ENCODE data around the gene MIP. TPM values are rescaled to one million over a fixed set of nuclear protein-coding genes. Genes with fewer than 3 reads are reported as not detected.
"Not testable (repeated sequence)": the region's sequence is repeated elsewhere in the genome, so short reads cannot be mapped to it uniquely, and the experiment has no call there.

MIP gene
- total RNA-seq, 4 donors from 2014 or later: not detected

DNA sequence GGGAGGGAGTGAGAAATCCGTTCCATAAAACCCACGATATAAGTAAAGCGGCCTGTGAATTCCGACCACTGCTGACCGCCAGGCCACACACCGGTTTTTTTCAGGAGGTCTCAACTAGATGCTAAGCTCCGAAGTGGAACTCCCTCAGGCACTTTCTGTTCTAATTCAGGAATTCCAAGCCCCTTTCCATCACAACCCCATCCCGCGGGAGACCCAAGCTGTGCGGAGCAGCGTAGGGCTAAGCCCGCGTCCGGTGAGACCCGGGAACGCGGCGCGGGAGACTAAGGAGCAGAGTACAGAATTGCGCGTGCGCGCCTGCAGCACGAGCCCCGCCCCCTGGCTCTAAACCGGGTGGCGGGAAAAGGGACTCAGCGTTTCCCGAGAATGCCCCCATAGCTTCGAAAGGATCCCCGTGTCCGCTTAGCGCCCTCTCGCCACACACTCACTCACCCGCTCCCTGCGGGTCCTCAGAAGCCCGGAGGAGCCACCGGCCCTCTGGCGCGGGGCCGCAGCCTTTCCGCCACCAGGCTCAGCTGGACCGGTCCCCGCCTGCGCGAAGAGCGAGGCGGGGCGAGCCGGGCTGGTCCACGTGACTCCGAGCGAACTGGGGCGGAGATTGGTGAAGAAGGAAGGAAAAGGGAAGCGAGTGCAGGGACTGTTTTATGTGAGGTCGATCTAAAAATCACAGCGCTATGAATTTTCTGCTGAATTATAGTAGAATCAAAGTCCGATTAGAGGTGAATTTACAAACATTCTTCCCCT lies 5.4 kb downstream of the MIP start, which contains the start of gene TIMELESS:
TIMELESS (minus strand) TSS at position 567 of the 762 bp plus-strand sequence. CDS start 15,256 bp downstream, outside the sequence.
- no peaks in the 10 kb centered on the region for H3K36me3 ChIP-seq
- H3K9me3 ChIP-seq: no peaks in the 10 kb centered on the region
- H3K27ac ChIP-seq: peak within 1 kb of the TSS; percentile 72 to 93 (median 92)
- H3K4me3 ChIP-seq: peak within 1 kb of the TSS; percentile 47 to 68
- peak; percentile 98 for ATAC-seq
- H3K4me1 ChIP-seq: peaks cover 0 to 15% (median 0%) of the 10 kb centered on the region in 3 donors
- WGBS, 2 donors (ENCODE audit: low coverage in 1 of 2): 1% methylated on average over 11 to 13 of the region's 58 CpGs
- H3K27me3 ChIP-seq: peaks cover 11% of the 10 kb centered on the region
- TF ChIP-seq, protein P1, sequence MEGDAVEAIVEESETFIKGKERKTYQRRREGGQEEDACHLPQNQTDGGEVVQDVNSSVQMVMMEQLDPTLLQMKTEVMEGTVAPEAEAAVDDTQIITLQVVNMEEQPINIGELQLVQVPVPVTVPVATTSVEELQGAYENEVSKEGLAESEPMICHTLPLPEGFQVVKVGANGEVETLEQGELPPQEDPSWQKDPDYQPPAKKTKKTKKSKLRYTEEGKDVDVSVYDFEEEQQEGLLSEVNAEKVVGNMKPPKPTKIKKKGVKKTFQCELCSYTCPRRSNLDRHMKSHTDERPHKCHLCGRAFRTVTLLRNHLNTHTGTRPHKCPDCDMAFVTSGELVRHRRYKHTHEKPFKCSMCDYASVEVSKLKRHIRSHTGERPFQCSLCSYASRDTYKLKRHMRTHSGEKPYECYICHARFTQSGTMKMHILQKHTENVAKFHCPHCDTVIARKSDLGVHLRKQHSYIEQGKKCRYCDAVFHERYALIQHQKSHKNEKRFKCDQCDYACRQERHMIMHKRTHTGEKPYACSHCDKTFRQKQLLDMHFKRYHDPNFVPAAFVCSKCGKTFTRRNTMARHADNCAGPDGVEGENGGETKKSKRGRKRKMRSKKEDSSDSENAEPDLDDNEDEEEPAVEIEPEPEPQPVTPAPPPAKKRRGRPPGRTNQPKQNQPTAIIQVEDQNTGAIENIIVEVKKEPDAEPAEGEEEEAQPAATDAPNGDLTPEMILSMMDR (IDR thresholded peaks at IDR 0.05): peak in 3 of 4 experiments; percentile 19 to 37 (median 30)
- TF ChIP-seq POLR2A (IDR thresholded peaks at IDR 0.05) (peak; percentile 63 to 66), POLR2AphosphoS5 (IDR thresholded peaks at IDR 0.05) (peak; percentile 89), EP300 (IDR thresholded peaks at IDR 0.05) (no peak)

GRCh38 chr12:56443208-56443607 lies 11.2 kb downstream of the MIP start:
- not testable (repeated sequence) for H3K4me1 ChIP-seq, ATAC-seq, H3K36me3 ChIP-seq, H3K9me3 ChIP-seq, H3K27ac ChIP-seq, H3K27me3 ChIP-seq, H3K4me3 ChIP-seq
- WGBS, 2 donors (ENCODE audit: low coverage in 1 of 2): 71% methylated on average over 2 of the region's 2 CpGs; no CpG with 5 or more reads in 1 of the 2 donors

GRCh38 chr12:56437430-56438176 lies 16.9 kb downstream of the MIP start:
- ATAC-seq: no peak
- no peak for TF ChIP-seq POLR2AphosphoS5 (IDR thresholded peaks at IDR 0.05)
- TF ChIP-seq, protein P1 (IDR thresholded peaks at IDR 0.05): no peak
- no peak for TF ChIP-seq EP300 (IDR thresholded peaks at IDR 0.05)
- TF ChIP-seq POLR2A (IDR thresholded peaks at IDR 0.05): no peak
- Histone ChIP-seq H3K4me3 (no peak overlapping the region), H3K27ac (no peak overlapping the region), H3K9me3 (no peaks in the 10 kb centered on the region), H3K27me3 (no peaks in the 10 kb centered on the region), H3K4me1 (no peaks in the 10 kb centered on the region), H3K36me3 (no peaks in the 10 kb centered on the region)
- 66 to 82% methylated on average over 5 to 11 of the region's 11 CpGs for WGBS, 2 donors (ENCODE audit: low coverage in 1 of 2)

DNA sequence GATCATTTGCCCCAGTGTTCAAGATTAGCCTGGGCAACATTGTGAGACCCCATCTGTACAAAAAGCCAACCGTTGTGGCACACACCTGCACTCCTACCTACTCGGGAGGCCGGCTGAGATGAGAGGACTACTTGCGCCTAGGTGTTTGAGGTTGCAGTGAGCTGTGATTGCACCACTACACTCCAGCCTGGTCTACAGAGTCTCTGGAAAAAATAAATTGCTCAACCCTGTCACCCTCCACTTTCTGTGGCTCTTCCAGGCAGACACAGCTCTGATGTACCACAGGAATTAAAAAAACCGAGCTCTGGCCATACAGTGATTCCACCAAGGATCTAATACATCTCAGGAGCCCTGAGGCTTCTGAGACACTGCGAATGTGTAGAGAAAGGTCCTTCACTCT lies 19.6 kb downstream of the MIP start:
- no peaks in the 10 kb centered on the region for H3K4me1 ChIP-seq
- ATAC-seq: no peak
- H3K27me3 ChIP-seq: no peaks in the 10 kb centered on the region
- H3K4me3 ChIP-seq: no peak overlapping the region
- 80 to 100% methylated on average over 1 to 4 of the region's 6 CpGs for WGBS, 2 donors (ENCODE audit: low coverage in 1 of 2)
- H3K27ac ChIP-seq: no peak overlapping the region
- H3K9me3 ChIP-seq: no peaks in the 10 kb centered on the region
- peaks cover 0 to 12% of the 10 kb centered on the region in 2 donors for H3K36me3 ChIP-seq
- no peak for TF ChIP-seq POLR2A (IDR thresholded peaks at IDR 0.05)
- TF ChIP-seq POLR2AphosphoS5 (IDR thresholded peaks at IDR 0.05): no peak
- TF ChIP-seq, protein P1 (IDR thresholded peaks at IDR 0.05): no peak
- no peak for TF ChIP-seq EP300 (IDR thresholded peaks at IDR 0.05)

GRCh38 chr12:56431850-56432249 lies 22.6 kb downstream of the MIP start:
- Histone ChIP-seq H3K27me3 (no peaks in the 10 kb centered on the region), H3K4me3 (no peak overlapping the region), H3K4me1 (no peaks in the 10 kb centered on the region), H3K27ac (no peak overlapping the region), H3K36me3 (peaks cover 0 to 26% of the 10 kb centered on the region in 2 donors), H3K9me3 (no peaks in the 10 kb centered on the region)
- no peak for ATAC-seq
- TF ChIP-seq POLR2A (IDR thresholded peaks at IDR 0.05) (no peak), POLR2AphosphoS5 (IDR thresholded peaks at IDR 0.05) (no peak)
- TF ChIP-seq, protein P1 (IDR thresholded peaks at IDR 0.05): no peak
- 87 to 90% methylated on average over 3 of the region's 3 CpGs for WGBS, 2 donors (ENCODE audit: low coverage in 1 of 2)

All from gastroesophageal sphincter (tissue), 4 donors.